Activated naive CD4-positive, alpha-beta T cell treated with anti-CD3 and anti-CD28 coated beads, Interleukin-2, amount 50 U/mL, for 16 hours (primary cell): ENCODE results near the gene RSKR.
"Not testable (repeated sequence)": the region's sequence is repeated elsewhere in the genome, so short reads cannot be mapped to it uniquely, and the experiment has no call there.

Experiments
- DNase-seq: peaks from one replicate; pipeline ENCODE4 v3.0.0-alpha.2; 2020

Gene RSKR

DNA sequence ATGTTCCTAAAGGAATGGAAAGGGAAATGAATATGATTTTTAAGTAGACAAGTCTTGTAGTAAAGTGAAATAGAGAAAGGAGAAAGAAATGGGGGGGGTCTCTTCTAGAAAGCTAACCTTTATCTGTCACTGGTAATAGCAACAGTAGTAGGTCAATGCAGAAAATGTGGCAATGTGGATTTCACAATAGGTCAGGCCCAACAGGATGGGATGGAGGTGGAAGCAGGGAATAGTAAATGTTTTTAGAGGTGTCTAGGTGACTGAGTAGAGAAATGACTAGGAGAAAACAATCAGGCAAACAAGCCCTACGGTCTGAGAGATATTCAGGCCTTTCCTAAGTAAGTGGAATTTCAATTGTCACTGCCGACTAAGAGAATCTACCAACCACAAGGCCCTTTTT, 6.0 kb upstream of the RSKR start:
- no peak for DNase-seq

DNA sequence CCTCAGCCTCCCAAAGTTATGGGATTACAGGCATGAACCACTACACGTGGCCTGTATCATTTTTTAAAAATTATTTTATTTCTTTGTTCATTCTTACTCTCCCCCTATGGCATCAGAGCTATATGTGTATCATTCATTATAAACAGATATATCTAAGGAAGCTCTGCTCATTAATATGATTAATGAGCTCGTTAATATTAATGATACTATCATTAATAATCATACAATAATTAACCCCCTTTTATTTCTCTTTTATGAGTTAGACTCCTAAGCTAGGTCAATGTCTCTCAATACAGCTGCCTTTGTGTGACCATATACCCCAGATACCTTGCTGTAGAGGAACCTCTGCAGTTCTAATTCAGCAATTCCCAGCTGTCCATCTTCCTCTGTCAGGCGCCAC, 4.5 kb upstream of the RSKR start:
- DNase-seq, result no peak

GRCh38 chr17:28616281-28616680, 2.3 kb upstream of the RSKR start:
- DNase-seq, result no peak

DNA sequence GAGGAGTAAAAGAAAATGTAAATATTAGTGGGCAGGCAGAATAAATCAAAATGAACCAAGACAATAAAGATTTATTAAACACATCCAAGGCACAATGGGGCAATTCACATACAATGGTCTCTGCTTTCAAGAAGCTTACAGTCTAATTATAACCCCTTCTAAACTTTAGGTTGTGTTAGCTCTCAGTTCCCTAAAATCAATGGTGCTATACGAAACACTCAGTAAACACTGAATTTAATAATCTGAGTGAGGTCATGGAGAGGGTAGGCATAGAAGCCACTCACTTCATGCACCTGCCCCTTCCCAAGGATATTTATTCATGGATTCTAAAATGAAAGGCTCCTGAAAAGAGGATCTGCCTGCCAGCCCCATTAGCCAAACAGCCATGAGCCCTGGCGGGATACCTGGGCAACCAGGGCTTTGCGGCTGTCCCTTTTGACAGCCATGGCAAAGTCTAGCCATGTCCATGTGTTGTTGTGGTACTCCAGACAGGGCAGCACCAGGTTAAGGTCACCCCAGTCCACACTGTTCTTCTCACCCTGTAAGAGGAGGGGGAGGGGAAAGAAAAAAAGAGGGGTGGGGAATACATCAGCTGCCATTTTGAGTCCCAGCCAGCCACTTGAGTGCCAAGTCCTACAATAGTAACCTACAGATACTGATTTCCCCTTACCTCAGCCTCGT, 1.4 kb upstream of the RSKR start:
- no peak for DNase-seq

DNA sequence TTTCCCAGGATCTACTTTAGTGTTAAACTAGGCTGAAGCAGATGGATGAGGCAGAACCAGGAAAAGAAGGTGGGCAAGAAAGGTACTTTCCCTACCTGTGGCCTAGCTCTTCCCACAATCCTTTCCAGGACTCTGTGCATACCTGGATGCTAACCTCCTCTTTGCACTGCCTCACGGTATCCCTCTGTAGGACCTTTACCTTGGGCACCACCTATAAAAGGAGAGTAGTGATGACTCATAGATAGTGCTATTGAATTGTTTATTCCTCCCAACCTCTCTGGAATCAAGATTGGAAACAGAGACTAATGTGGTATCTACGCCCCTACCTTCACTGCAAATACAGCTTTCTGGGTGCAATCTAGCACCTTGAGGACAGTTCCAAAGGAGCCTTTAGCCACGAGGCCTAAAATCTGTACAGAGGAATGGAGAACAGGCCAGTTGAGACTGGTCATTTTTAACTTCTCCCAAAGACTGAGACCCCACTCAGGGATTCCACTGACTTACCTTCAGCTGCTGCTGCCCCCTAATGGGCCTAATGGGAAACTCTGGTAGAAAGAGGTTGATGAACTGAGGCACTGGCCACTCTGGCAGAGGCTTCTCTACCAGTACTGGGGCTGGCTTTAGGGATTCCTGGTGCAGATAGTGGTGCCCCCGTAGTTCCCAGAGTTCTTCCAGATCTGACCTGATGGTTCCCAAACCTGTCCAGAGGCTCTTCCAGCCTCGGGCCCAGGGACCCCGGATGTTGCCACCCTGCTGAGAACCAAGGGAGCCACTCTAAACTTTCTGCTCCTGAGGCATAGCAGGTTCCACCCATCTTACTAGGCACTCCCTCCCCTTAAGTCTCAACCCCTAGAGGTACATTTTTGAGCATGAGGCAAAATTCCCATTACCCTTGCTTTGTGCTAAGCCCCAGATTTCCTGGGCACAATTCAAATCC, 781 bp downstream of the RSKR start:
- peak; percentile 40 for DNase-seq

- no peak for DNase-seq
Observed at GRCh38 chr17:28612531-28612930, 1.5 kb downstream of the RSKR start.

- DNase-seq, result no peak
Observed at GRCh38 chr17:28610376-28610775, 3.6 kb downstream of the RSKR start.

- not testable (repeated sequence) for DNase-seq
Observed at GRCh38 chr17:28604031-28604430, 10.0 kb downstream of the RSKR start.

GRCh38 chr17:28599311-28600184, 14.4 kb downstream of the RSKR start:
- peak; percentile 71 for DNase-seq

DNA sequence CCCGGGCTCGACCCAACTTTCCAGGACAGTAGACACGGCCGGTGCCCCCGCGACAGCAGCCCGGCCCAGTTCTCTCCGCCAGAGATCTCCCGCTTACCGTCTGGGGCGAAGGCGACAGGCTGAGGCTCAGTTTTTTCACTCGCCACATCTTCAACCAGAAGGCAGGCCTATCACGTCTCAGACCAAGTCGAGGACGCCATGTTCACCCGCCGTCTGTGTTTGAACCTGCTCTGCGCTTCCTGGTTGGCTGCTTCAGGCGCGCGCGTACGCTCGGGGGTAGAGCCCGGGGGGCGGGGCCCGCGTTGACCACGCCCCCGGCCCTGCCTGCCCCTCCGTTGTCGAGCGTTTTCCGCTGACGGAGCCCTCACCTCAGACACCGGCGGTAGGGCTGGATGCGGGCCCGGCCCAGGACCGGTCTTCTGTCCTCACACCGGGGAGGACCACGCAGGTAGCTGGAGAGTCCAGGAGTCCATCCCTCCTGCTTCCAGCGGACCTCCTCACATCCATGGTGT, 15.1 kb downstream of the RSKR start, which contains the start of gene SPAG5:
SPAG5 (minus strand) TSS at position 227 of the 512 bp plus-strand sequence; CDS start at position 148, 79 bp downstream.
- DNase-seq, result peak; percentile 94

GRCh38 chr17:28598389-28598788, 15.6 kb downstream of the RSKR start:
- no peak for DNase-seq

- no peak for DNase-seq
Observed at GRCh38 chr17:28597606-28598383, 16.2 kb downstream of the RSKR start.

GRCh38 chr17:28592260-28592659, 21.7 kb downstream of the RSKR start:
- DNase-seq, result no peak

DNA sequence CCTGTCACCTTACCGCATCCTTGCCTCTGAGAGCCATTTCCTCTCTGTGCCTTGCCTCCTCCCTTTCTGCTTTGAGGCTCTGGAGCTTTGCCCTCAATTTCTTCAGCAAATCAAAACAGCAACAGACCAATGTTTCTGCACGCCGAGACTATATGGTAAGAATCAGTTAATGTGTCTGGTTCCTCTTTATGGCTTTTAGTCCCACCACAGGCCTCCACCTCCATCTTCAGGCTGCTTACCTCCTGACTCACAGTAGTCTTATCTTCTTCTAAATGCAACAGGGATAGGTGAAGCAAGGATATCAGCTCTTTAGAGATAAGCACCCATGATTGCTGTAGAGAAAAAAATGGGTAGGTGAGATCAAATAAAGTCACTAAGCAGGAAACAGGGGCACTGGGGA, 28.1 kb downstream of the RSKR start:
- DNase-seq, result no peak

- DNase-seq, result no peak
Observed at GRCh38 chr17:28584434-28584833, 29.6 kb downstream of the RSKR start.

DNA sequence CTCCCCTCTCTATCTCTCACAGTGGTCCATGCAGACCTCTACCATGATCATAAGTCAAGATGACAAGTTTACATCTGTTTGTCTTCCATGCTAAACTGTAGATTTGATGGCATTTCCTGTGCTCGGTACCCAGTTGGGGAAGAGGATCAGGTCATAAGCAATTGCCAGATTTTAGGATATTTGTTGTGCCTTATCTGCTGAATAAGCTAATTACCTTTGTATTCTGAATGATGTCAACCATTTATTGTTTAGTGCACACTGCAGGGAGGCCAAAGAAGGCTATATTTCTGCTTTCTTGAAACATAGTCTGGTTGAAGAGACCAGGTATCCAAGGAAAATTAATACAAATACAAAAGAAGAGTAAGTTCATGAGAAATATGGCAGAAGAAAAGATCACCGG, 31.5 kb downstream of the RSKR start:
- DNase-seq, result no peak

GRCh38 chr17:28580959-28581358, 33.0 kb downstream of the RSKR start:
- DNase-seq, result no peak

- DNase-seq, result no peak
Observed at GRCh38 chr17:28579526-28579925, 34.5 kb downstream of the RSKR start.

GRCh38 chr17:28578246-28579195, 35.5 kb downstream of the RSKR start:
- DNase-seq, result no peak

DNA sequence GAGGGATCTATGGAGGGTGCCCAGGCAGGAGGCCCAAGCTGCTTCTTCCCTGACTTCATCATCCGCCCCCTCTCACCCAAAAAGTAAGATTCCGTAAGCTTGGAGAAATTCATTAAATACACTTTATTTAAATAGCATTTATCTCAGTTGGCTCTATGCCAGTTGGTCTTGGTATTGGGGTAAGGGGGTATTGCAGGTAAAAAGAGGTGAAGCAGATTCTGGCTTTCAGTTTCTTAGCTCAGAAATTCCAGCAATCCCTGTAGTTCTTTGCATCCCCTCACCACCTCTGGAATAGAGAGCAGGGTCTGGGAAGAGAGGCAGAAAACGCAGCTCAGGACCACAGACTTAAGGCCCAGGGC, 36.5 kb downstream of the RSKR start:
- no peak for DNase-seq
